Measurements from ENCODE around the gene SH3GL1. TPM values are rescaled to one million over a fixed set of nuclear protein-coding genes. Genes with fewer than 3 reads are reported as not detected.

Gene SH3GL1
- total RNA-seq, 2 donors from 2014 or later, result 47.3 to 56.9 TPM

DNA sequence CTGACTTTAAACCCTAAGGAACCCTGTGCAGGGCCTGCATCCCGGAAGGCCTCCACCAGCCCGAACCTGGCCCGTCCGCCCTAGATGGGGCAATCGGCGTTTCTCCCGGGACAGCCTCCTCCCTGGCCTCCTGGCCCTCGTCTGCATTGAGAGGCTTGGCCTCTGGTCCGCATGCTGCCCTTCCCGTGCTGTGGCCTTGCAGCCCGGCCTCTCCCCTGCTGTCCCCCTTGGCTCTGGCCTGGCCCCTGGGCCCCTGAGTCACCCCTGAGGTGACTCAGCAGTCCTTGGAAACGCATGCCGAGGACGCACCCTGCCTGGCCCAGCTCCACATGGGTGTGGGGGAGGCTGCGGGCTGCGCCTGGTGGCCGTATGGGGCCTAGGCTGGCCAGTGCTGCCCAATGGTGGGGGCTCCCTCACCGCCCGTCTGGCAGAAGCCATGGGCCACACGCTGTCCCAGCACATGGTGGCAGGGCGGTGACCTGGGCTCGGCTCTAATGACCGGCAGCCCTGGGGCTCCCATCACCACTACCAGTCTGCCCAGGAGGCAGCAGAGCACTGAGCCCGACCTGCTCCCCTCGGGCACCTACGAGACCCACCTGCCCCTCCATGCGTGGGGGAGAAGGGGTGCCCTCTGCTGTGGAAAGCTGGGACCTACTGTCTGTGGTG lies 25.7 kb downstream of the SH3GL1 start:
- Histone ChIP-seq H3K4me3 (peak overlapping the region; percentile 38), H3K9me3 (no peaks in the 10 kb centered on the region), H3K4me1 (ENCODE audit: control insufficient read depth in 1 of 2, low read depth in 2 of 2) (peaks cover 60 to 87% of the 10 kb centered on the region in 2 donors), H3K27me3 (replicated peaks; ENCODE audit: insufficient read depth) (no peaks in the 10 kb centered on the region), H3K27ac (peak overlapping the region; percentile 95 to 96), H3K36me3 (no peaks in the 10 kb centered on the region)
- peak; percentile 51 for ATAC-seq (ENCODE audit: insufficient number of reproducible peaks, low FRiP score, low read depth)
- peak; percentile 34 for TF ChIP-seq CTCF (IDR thresholded peaks at IDR 0.05)
- DNase-seq (ENCODE audit: low spot score), result peak; percentile 74

DNA sequence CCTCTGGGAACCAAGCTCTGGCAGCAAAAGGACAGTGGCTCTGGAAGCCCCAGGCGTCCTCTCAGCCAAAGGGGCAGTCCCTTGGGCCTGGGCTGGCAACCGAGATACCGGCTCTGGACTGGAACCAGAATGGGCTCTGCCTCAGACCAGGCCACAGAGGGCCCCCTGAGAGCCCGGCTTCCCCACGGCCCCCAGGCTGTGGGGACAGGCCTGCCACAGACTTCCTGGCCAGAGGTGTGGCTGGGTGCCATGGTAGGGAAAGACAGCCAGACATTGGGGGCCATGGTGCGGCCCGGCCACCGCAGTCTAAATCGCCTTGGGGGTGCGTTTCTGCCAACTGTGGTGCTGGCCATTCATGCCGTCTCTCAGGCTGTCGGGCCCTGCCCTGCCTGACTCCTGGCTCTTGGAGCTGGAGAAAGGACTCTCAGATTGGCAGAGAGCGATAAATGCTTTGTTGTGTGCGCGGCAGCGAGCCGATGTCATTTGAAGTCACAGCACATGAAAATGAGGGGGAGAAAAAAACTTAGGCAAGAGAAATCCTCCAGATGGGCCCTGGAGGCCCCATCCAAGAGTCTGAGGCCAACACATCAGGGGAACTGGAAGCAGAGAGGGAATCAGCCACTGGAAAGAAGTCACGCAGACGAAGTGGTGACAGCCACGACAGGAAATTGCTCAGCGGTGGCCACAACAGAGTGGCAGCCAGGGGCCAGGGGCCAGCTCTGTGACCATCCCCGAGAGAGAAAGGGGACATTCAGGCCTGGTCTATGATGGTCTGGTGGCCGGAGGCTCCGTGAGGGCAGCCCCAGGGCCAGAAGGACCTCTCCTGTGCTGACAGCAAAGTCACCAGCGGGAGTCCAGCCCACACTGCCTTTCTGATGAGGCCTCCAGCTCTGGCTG lies 26.5 kb downstream of the SH3GL1 start:
- no peak for TF ChIP-seq CTCF (IDR thresholded peaks at IDR 0.05)
- Histone ChIP-seq H3K27ac (peak overlapping the region; percentile 95 to 96), H3K4me3 (peak overlapping the region; percentile 38), H3K36me3 (no peaks in the 10 kb centered on the region), H3K4me1 (ENCODE audit: control insufficient read depth in 1 of 2, low read depth in 2 of 2) (peaks cover 62 to 89% of the 10 kb centered on the region in 2 donors), H3K9me3 (no peaks in the 10 kb centered on the region), H3K27me3 (replicated peaks; ENCODE audit: insufficient read depth) (no peaks in the 10 kb centered on the region)
- no peak for DNase-seq (ENCODE audit: low spot score)
- no peak for ATAC-seq (ENCODE audit: insufficient number of reproducible peaks, low FRiP score, low read depth)

- Histone ChIP-seq H3K27ac (peak overlapping the region; percentile 95 to 96), H3K9me3 (no peaks in the 10 kb centered on the region), H3K4me1 (ENCODE audit: control insufficient read depth in 1 of 2, low read depth in 2 of 2) (peaks cover 67 to 97% of the 10 kb centered on the region in 2 donors), H3K27me3 (replicated peaks; ENCODE audit: insufficient read depth) (no peaks in the 10 kb centered on the region), H3K4me3 (peak overlapping the region; percentile 38), H3K36me3 (no peaks in the 10 kb centered on the region)
- ATAC-seq (ENCODE audit: insufficient number of reproducible peaks, low FRiP score, low read depth), result no peak
- DNase-seq (ENCODE audit: low spot score), result no peak
- TF ChIP-seq CTCF (IDR thresholded peaks at IDR 0.05), result no peak
Observed at GRCh38 chr19:4373013-4373367, 27.4 kb downstream of the SH3GL1 start.

DNA sequence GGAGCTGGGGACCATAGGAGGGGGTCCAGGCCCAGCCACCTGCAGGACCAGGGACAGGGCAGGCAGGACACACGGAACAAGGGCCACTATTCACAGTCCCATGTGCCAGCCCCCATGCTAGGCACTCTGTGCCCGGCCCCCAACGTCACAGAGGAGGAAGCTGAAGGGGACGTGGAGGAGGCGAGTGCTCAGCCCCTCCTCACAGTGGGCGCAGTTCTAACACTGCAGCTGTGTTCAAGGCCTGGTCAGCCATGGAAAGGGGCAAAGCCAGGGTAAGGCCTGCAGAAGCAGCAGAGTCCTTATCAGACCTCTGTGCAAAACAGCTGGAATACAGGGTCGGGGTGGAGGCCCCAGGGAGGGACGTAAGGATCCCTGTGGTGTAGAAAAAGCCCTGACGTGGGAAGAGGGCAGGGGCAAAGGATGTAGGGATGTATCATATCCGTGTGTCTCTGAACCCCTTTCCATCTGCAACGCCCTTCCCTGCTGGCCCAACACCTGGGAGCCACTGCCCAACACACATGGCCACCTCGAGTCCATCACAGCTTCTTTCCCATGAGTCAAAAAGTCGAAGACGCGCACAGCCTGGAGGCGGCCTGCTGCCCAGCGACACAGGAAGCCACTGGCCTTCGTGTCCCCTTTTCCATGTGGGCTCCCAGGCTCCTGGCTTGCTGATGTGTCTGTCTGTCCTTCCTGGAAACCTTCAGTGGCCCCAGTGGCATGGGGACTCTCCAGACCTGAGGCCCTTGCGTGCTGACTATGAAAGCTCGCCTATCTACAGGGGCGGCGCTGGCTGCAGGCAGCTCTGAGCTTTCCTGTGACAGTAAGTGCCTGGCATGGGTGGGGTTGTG lies 28.0 kb downstream of the SH3GL1 start:
- Histone ChIP-seq H3K4me1 (ENCODE audit: control insufficient read depth in 1 of 2, low read depth in 2 of 2) (peaks cover 68 to 95% of the 10 kb centered on the region in 2 donors), H3K27ac (peak overlapping the region; percentile 95 to 96)
- no peak for DNase-seq (ENCODE audit: low spot score)

More for the DNA sequence above, 28.0 kb downstream of the SH3GL1 start:
- no peak for ATAC-seq (ENCODE audit: insufficient number of reproducible peaks, low FRiP score, low read depth)
- Histone ChIP-seq H3K9me3 (no peaks in the 10 kb centered on the region), H3K4me3 (no peak overlapping the region), H3K27me3 (replicated peaks; ENCODE audit: insufficient read depth) (no peaks in the 10 kb centered on the region), H3K36me3 (no peaks in the 10 kb centered on the region)
- TF ChIP-seq CTCF (IDR thresholded peaks at IDR 0.05), result no peak
